ENCODE data around the gene CCDC78. TPM values are rescaled to one million over a fixed set of nuclear protein-coding genes. Genes with fewer than 3 reads are reported as not detected.
"Not testable (repeated sequence)": the region's sequence is repeated elsewhere in the genome, so short reads cannot be mapped to it uniquely, and the experiment has no call there.

The CCDC78 gene
- total and polyA plus RNA-seq, 2 of the 4 experiments (the other 2 are of a cell fraction) = 0.54 to 4.6 TPM

DNA sequence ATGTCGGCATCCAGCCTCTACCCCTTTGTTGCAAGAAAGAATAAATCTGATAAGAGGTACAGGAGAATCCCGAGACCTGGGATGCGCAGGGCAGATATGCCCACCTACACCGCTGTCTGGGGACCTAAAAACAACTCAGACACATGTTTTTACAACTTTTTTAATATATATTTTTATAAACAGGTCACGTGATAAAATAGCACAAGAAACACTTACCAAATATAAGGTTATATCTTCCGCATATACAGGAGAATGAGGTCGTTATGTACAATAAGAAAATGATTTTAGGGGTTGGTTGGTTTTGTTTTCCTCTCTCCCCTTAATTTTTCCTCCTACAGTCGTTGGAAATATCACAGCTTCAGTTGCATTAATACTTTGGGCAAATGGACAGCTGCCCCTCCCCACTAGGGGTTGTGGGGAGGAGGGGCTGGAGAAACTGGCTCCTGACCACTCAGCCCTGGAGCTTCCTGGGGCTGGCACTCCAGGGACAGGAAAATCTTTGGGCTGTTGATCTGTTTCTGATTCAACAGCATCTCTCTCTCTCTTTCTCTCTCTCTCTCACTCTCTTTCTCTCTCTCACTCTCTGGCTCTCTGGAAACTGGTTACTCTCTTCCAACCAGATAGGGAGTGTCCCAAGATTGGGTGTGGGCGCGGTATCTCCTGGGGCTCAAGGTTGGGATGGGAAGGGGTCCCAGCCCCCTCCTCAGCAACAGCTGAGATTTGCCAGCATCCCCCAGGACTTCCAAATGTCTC is 33.7 kb downstream of the CCDC78 start:
- Histone ChIP-seq H3K14ac (replicated peaks; ENCODE audit: low read depth, low read length) (no peak overlapping the region), H3K18ac (ENCODE audit: low read depth, low read length) (no peak overlapping the region), H4K8ac (ENCODE audit: low read depth in 2 of 2, low read length in 2 of 2) (no peak overlapping the region), H3K56ac (ENCODE audit: extremely low read depth, insufficient read depth, low read length) (no peak overlapping the region), H2BK20ac (ENCODE audit: low read depth, low read length) (no peak overlapping the region), H3K4me2 (ENCODE audit: low read depth, low read length) (no peak overlapping the region), H4K5ac (ENCODE audit: low read depth, low read length) (no peak overlapping the region), H3K4me3 (ENCODE audit: insufficient read depth, low read depth, low read length) (no peak overlapping the region), H2AFZ (replicated peaks; ENCODE audit: low read length, poor library complexity) (no peak overlapping the region), H3K9me3 (ENCODE audit: control insufficient read depth, insufficient read depth, low read length) (no peaks in the 10 kb centered on the region; the same call in 1 of the 2 replicates), H3K9me1 (ENCODE audit: insufficient read depth, low read length) (peaks cover 11% of the 10 kb centered on the region), H3K4me1 (ENCODE audit: control insufficient read depth, insufficient read depth, low read length) (peaks cover 12% of the 10 kb centered on the region), H2AK9ac (replicated peaks; ENCODE audit: low read depth, low read length, poor library complexity) (no peak overlapping the region), H3K27me3 (ENCODE audit: control insufficient read depth, insufficient read depth, low read length) (peaks cover 44% of the 10 kb centered on the region), H2AK5ac (ENCODE audit: low read depth, low read length) (no peak overlapping the region), H2BK120ac (ENCODE audit: low read depth, low read length) (no peak overlapping the region), H3K9ac (ENCODE audit: low read depth, low read length) (no peak overlapping the region), H2BK5ac (ENCODE audit: low read depth, low read length, poor library complexity, severe bottlenecking) (no peak overlapping the region), H3K4ac (ENCODE audit: low read depth, low read length) (no peak overlapping the region), H3K27ac (ENCODE audit: insufficient read depth, low read length) (no peak overlapping the region), H4K20me1 (ENCODE audit: insufficient read depth, low read length) (peaks cover 4% of the 10 kb centered on the region; the same call in 1 of the 2 replicates), H3K23ac (ENCODE audit: low read depth, low read length) (no peak overlapping the region), H3K36me3 (ENCODE audit: control insufficient read depth, insufficient read depth, low read length) (peaks cover 4% of the 10 kb centered on the region; the same call in 1 of the 2 replicates), H4K91ac (ENCODE audit: insufficient read depth, low read depth, low read length) (no peak overlapping the region), H2BK15ac (ENCODE audit: low read depth, low read length) (no peak overlapping the region), H3K79me1 (ENCODE audit: low read depth in 1 of 2, low read length in 2 of 2) (peaks cover 9 to 21% of the 10 kb centered on the region in 2 experiments; a peak in 3 of 4 replicates)
- ChIA-PET POLR2A (ENCODE audit: unreplicated experiment) (no interaction called here), CTCF (interaction anchor here (0.7 kb wide), 1 partner anchor 152 kb away, joined by 3 read pairs; no protein-coding TSS in a partner anchor)
- no peak for ATAC-seq (ENCODE audit: low read depth)
- DNase-seq = no peak
- intact Hi-C loops (cut with micrococcal nuclease) = no loop called here
- TF ChIP-seq RAD21 (IDR thresholded peaks at IDR 0.05; ENCODE audit: low read length) = no peak
- TF ChIP-seq POLR2A (IDR thresholded peaks at IDR 0.05; ENCODE audit: low read depth, low read length) = no peak
- TF ChIP-seq NFE2L2 (IDR thresholded peaks at IDR 0.05; ENCODE audit: low read depth, low read length) = no peak
- no peak for TF ChIP-seq CHD1 (IDR thresholded peaks at IDR 0.05; ENCODE audit: low read depth, low read length)
- no peak for TF ChIP-seq MXI1 (IDR thresholded peaks at IDR 0.05; ENCODE audit: borderline replicate concordance, low read depth, low read length)
- TF ChIP-seq, protein P1, sequence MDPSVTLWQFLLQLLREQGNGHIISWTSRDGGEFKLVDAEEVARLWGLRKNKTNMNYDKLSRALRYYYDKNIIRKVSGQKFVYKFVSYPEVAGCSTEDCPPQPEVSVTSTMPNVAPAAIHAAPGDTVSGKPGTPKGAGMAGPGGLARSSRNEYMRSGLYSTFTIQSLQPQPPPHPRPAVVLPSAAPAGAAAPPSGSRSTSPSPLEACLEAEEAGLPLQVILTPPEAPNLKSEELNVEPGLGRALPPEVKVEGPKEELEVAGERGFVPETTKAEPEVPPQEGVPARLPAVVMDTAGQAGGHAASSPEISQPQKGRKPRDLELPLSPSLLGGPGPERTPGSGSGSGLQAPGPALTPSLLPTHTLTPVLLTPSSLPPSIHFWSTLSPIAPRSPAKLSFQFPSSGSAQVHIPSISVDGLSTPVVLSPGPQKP (IDR thresholded peaks at IDR 0.05; ENCODE audit: borderline replicate concordance, low read depth, low read length) = no peak
- TF ChIP-seq RCOR1 (IDR thresholded peaks at IDR 0.05; ENCODE audit: insufficient replicate concordance, low read length) = no peak
- no CpG with 5 or more reads among the region's 10 CpGs for WGBS, 2 experiments (ENCODE audit: extremely low coverage in 2 of 2, insufficient read length in 1 of 2)
- BruUV-seq (replicated peaks) = no TSS peak
- dilution Hi-C loops (cut with HindIII; ENCODE audit: low sequenced_read_pairs, unreplicated experiment) = no loop called here
- in situ Hi-C loops (cut with MboI; ENCODE audit: low sequenced_read_pairs) = no loop called here

DNA sequence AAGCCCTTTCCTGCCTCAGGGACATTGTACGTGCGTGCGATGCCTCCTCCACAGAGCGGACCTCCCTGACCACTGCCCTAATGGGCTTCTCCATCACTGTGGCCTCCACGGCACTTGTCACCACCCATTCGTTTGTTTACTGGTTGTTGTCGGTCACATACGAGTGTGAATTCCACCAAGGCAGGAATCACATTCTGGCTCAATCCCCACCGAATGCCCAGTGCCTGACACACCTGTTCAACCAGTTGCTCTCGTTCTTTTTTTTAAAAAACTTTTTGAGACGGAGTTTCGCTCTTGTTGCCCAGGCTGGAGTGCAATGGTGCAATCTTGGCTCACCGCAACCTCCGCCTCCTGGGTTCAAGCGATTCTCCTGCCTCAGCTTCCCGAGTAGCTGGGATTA is 35.0 kb downstream of the CCDC78 start:
- H3K23ac ChIP-seq (ENCODE audit: low read depth, low read length); dilution Hi-C loops (cut with HindIII; ENCODE audit: low sequenced_read_pairs, unreplicated experiment); H3K36me3 ChIP-seq (ENCODE audit: control insufficient read depth, insufficient read depth, low read length); H4K5ac ChIP-seq (ENCODE audit: low read depth, low read length); BruUV-seq (replicated peaks); H2BK15ac ChIP-seq (ENCODE audit: low read depth, low read length); H4K20me1 ChIP-seq (ENCODE audit: insufficient read depth, low read length); ATAC-seq (ENCODE audit: low read depth); DNase-seq; H3K4ac ChIP-seq (ENCODE audit: low read depth, low read length); H3K4me3 ChIP-seq (ENCODE audit: insufficient read depth, low read depth, low read length); intact Hi-C loops (cut with micrococcal nuclease); POLR2A ChIA-PET (ENCODE audit: unreplicated experiment); H3K18ac ChIP-seq (ENCODE audit: low read depth, low read length); H3K27ac ChIP-seq (ENCODE audit: insufficient read depth, low read length); H2BK120ac ChIP-seq (ENCODE audit: low read depth, low read length); H2AK5ac ChIP-seq (ENCODE audit: low read depth, low read length); CTCF ChIA-PET; H2BK20ac ChIP-seq (ENCODE audit: low read depth, low read length); H3K9ac ChIP-seq (ENCODE audit: low read depth, low read length); H3K9me3 ChIP-seq (ENCODE audit: control insufficient read depth, insufficient read depth, low read length); H4K91ac ChIP-seq (ENCODE audit: insufficient read depth, low read depth, low read length); in situ Hi-C loops (cut with MboI; ENCODE audit: low sequenced_read_pairs); H3K4me2 ChIP-seq (ENCODE audit: low read depth, low read length); H3K14ac ChIP-seq (replicated peaks; ENCODE audit: low read depth, low read length); H3K56ac ChIP-seq (ENCODE audit: extremely low read depth, insufficient read depth, low read length); H2AK9ac ChIP-seq (replicated peaks; ENCODE audit: low read depth, low read length, poor library complexity); H2BK5ac ChIP-seq (ENCODE audit: low read depth, low read length, poor library complexity, severe bottlenecking); H2AFZ ChIP-seq (replicated peaks; ENCODE audit: low read length, poor library complexity): not testable (repeated sequence)
- Histone ChIP-seq H3K9me1 (ENCODE audit: insufficient read depth, low read length) (peaks cover 11% of the 10 kb centered on the region), H3K27me3 (ENCODE audit: control insufficient read depth, insufficient read depth, low read length) (peaks cover 39% of the 10 kb centered on the region), H3K4me1 (ENCODE audit: control insufficient read depth, insufficient read depth, low read length) (peaks cover 12% of the 10 kb centered on the region), H3K79me1 (ENCODE audit: low read depth in 1 of 2, low read length in 2 of 2) (peaks cover 9 to 28% of the 10 kb centered on the region in 2 experiments; a peak in 3 of 4 replicates), H4K8ac (ENCODE audit: low read depth in 2 of 2, low read length in 2 of 2) (peak overlapping the region in 1 of 2 experiments; percentile 64; a peak in 1 of 4 replicates)
- 84% methylated on average over 12 of the region's 16 CpGs; no CpG with 5 or more reads in 1 of the 2 experiments for WGBS, 2 experiments (ENCODE audit: extremely low coverage in 2 of 2, insufficient read length in 1 of 2)

Data from IMR-90 (cell line).